Measurements from ENCODE around the gene FAM240B. TPM values are rescaled to one million over a fixed set of nuclear protein-coding genes. Genes with fewer than 3 reads are reported as not detected.

FAM240B gene
- total and polyA plus RNA-seq, 10 of the 15 experiments (the other 5 are each of a cell fraction or from before 2014, with no cell fraction given), result not detected

DNA sequence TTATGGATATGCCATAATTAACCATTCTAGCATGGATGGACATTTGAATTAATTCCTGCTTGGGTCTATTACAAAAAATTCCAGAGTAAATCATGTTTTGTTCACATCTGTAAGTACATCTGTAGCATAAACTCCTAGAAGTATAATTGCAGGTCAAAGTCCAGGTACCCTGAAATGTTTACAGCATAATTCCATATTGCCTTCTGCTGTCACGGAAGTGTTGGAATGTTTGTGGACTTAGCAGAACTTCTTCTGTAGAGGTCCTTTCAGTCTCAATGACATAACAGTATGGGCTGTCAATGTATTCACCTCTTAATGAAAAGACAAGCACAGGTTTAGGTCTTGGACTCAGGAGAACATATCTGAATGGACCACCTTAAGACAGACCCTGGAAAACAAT lies 1.8 kb downstream of the FAM240B start:
- intact Hi-C loops (cut with micrococcal nuclease; ENCODE audit: unreplicated experiment), result no loop called here
- POLR2A ChIA-PET, result no interaction called here
- FAIRE-seq, result no peak

More for the DNA sequence above, 1.8 kb downstream of the FAM240B start:
- Histone ChIP-seq H4K20me1 (ENCODE audit: control insufficient read depth, insufficient read depth) (no peaks in the 10 kb centered on the region), H3K27ac (ENCODE audit: control insufficient read depth, insufficient read depth) (no peak overlapping the region), H3K36me3 (ENCODE audit: control insufficient read depth in 2 of 2, insufficient read depth in 2 of 2, low read length in 1 of 2) (no peaks in the 10 kb centered on the region), H3K4me2 (ENCODE audit: control insufficient read depth, insufficient read depth) (no peak overlapping the region), H3K79me2 (ENCODE audit: control insufficient read depth, insufficient read depth, low read length) (no peaks in the 10 kb centered on the region), H3K4me3 (no peak overlapping the region), H3K9ac (ENCODE audit: control insufficient read depth, insufficient read depth, low read length) (no peak overlapping the region), H2AFZ (ENCODE audit: control insufficient read depth, low read depth, low read length) (no peak overlapping the region), H3K27me3 (replicated peaks in 1 of 2; ENCODE audit: control insufficient read depth in 2 of 2, insufficient read depth in 2 of 2, low read length in 1 of 2) (no peaks in the 10 kb centered on the region), H3K9me3 (replicated peaks; ENCODE audit: control insufficient read depth, insufficient read depth, low read length) (no peaks in the 10 kb centered on the region), H3K4me1 (ENCODE audit: control insufficient read depth, insufficient read depth, low read length) (no peaks in the 10 kb centered on the region)
- no peak for DNase-seq (ENCODE audit: low read depth, low spot score)
- CTCF ChIA-PET, result no interaction called here
- no peak for ATAC-seq
- SMC1A ChIA-PET (ENCODE audit: uncharacterized antibody, unreplicated experiment), result no interaction called here
- TF ChIP-seq MEF2B (IDR thresholded peaks at IDR 0.05; ENCODE audit: partially characterized antibody, poor library complexity, severe bottlenecking) (no peak), ZBED1 (IDR thresholded peaks at IDR 0.05; ENCODE audit: borderline replicate concordance) (no peak), SMAD5 (IDR thresholded peaks at IDR 0.05; ENCODE audit: low read depth) (no peak), CREB1 (IDR thresholded peaks at IDR 0.05; ENCODE audit: low read depth) (no peak), BACH1 (IDR thresholded peaks at IDR 0.05; ENCODE audit: borderline replicate concordance) (no peak), SIX5 (IDR thresholded peaks at IDR 0.05; ENCODE audit: low read depth, low read length, severe bottlenecking) (no peak), FOS (IDR thresholded peaks at IDR 0.05; ENCODE audit: borderline replicate concordance, extremely low read depth, insufficient read length) (no peak), CHD1 (IDR thresholded peaks at IDR 0.05; ENCODE audit: low read depth, low read length) (no peak), FOXK2 (IDR thresholded peaks at IDR 0.05) (no peak), HCFC1 (IDR thresholded peaks at IDR 0.05; ENCODE audit: low read length) (no peak), MYB (IDR thresholded peaks at IDR 0.05; ENCODE audit: borderline replicate concordance, low read depth, low read length) (no peak), TCF3 (IDR thresholded peaks at IDR 0.05; ENCODE audit: borderline replicate concordance, insufficient read depth, low read depth, low read length) (no peak), SUZ12 (IDR thresholded peaks at IDR 0.05; ENCODE audit: unreplicated experiment) (no peak), RCOR1 (conservative IDR thresholded peaks at IDR 0.05; ENCODE audit: low read depth, low read length) (no peak), RELA (IDR thresholded peaks at IDR 0.05; ENCODE audit: borderline replicate concordance, partially characterized antibody) (no peak)
- TF ChIP-seq, protein P1, sequence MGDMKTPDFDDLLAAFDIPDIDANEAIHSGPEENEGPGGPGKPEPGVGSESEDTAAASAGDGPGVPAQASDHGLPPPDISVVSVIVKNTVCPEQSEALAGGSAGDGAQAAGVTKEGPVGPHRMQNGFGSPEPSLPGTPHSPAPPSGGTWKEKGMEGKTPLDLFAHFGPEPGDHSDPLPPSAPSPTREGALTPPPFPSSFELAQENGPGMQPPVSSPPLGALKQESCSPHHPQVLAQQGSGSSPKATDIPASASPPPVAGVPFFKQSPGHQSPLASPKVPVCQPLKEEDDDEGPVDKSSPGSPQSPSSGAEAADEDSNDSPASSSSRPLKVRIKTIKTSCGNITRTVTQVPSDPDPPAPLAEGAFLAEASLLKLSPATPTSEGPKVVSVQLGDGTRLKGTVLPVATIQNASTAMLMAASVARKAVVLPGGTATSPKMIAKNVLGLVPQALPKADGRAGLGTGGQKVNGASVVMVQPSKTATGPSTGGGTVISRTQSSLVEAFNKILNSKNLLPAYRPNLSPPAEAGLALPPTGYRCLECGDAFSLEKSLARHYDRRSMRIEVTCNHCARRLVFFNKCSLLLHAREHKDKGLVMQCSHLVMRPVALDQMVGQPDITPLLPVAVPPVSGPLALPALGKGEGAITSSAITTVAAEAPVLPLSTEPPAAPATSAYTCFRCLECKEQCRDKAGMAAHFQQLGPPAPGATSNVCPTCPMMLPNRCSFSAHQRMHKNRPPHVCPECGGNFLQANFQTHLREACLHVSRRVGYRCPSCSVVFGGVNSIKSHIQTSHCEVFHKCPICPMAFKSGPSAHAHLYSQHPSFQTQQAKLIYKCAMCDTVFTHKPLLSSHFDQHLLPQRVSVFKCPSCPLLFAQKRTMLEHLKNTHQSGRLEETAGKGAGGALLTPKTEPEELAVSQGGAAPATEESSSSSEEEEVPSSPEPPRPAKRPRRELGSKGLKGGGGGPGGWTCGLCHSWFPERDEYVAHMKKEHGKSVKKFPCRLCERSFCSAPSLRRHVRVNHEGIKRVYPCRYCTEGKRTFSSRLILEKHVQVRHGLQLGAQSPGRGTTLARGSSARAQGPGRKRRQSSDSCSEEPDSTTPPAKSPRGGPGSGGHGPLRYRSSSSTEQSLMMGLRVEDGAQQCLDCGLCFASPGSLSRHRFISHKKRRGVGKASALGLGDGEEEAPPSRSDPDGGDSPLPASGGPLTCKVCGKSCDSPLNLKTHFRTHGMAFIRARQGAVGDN (IDR thresholded peaks at IDR 0.05), result no peak
- TF ChIP-seq, protein P2, sequence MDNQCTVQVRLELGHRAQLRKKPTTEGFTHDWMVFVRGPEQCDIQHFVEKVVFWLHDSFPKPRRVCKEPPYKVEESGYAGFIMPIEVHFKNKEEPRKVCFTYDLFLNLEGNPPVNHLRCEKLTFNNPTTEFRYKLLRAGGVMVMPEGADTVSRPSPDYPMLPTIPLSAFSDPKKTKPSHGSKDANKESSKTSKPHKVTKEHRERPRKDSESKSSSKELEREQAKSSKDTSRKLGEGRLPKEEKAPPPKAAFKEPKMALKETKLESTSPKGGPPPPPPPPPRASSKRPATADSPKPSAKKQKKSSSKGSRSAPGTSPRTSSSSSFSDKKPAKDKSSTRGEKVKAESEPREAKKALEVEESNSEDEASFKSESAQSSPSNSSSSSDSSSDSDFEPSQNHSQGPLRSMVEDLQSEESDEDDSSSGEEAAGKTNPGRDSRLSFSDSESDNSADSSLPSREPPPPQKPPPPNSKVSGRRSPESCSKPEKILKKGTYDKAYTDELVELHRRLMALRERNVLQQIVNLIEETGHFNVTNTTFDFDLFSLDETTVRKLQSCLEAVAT (IDR thresholded peaks at IDR 0.05), result no peak
- no TSS peak for BruUV-seq (replicated peaks)
- in situ Hi-C loops (cut with MboI), result no loop called here
- RAD21 ChIA-PET (ENCODE audit: unreplicated experiment), result no interaction called here
- 43% methylated on average over 1 of the region's 1 CpG for WGBS (ENCODE audit: insufficient coverage, insufficient replicate concordance, low lambda C conversion rate, missing lambda C conversion rate)
